GM18526 (cell line): ENCODE data around the gene HECW1.

ENCODE experiments used
- POLR2A ChIP-seq: IDR thresholded peaks from 3 replicates; pipeline ENCODE4 v1.6.1; 2011; ENCODE audit not compliant: insufficient read length; ENCODE audit errors: extremely low read depth

The HECW1 gene

GRCh38 chr7:43295429-43295828, 183.0 kb downstream of the HECW1 start:
- no peak for TF ChIP-seq POLR2A

GRCh38 chr7:43296306-43296705, 183.9 kb downstream of the HECW1 start:
- no peak for TF ChIP-seq POLR2A

GRCh38 chr7:43298617-43299016, 186.2 kb downstream of the HECW1 start:
- no peak for TF ChIP-seq POLR2A

GRCh38 chr7:43300121-43300520, 187.7 kb downstream of the HECW1 start:
- no peak for TF ChIP-seq POLR2A

- no peak for TF ChIP-seq POLR2A
Measured at GRCh38 chr7:43302211-43302711, 189.8 kb downstream of the HECW1 start.

- TF ChIP-seq POLR2A, result no peak
Measured at GRCh38 chr7:43302773-43303460, 190.5 kb downstream of the HECW1 start.

GRCh38 chr7:43303740-43304241, 191.3 kb downstream of the HECW1 start:
- no peak for TF ChIP-seq POLR2A

GRCh38 chr7:43306404-43306803, 194.0 kb downstream of the HECW1 start:
- no peak for TF ChIP-seq POLR2A

GRCh38 chr7:43307522-43307921, 195.1 kb downstream of the HECW1 start:
- TF ChIP-seq POLR2A, result no peak

GRCh38 chr7:43308913-43309705, 196.7 kb downstream of the HECW1 start:
- no peak for TF ChIP-seq POLR2A

- TF ChIP-seq POLR2A, result no peak
Measured at GRCh38 chr7:43309706-43310022, 197.2 kb downstream of the HECW1 start.

GRCh38 chr7:43311052-43311451, 198.6 kb downstream of the HECW1 start:
- no peak for TF ChIP-seq POLR2A

GRCh38 chr7:43311694-43312093, 199.2 kb downstream of the HECW1 start:
- TF ChIP-seq POLR2A, result no peak

GRCh38 chr7:43313628-43314378, 201.4 kb downstream of the HECW1 start:
- no peak for TF ChIP-seq POLR2A

- no peak for TF ChIP-seq POLR2A
Measured at GRCh38 chr7:43314379-43315158, 202.1 kb downstream of the HECW1 start.
